ENCODE data around the gene THBS1.
A peak's percentile ranks its signal among the peaks of the same experiment; 100 is the strongest.

Gene THBS1

DNA sequence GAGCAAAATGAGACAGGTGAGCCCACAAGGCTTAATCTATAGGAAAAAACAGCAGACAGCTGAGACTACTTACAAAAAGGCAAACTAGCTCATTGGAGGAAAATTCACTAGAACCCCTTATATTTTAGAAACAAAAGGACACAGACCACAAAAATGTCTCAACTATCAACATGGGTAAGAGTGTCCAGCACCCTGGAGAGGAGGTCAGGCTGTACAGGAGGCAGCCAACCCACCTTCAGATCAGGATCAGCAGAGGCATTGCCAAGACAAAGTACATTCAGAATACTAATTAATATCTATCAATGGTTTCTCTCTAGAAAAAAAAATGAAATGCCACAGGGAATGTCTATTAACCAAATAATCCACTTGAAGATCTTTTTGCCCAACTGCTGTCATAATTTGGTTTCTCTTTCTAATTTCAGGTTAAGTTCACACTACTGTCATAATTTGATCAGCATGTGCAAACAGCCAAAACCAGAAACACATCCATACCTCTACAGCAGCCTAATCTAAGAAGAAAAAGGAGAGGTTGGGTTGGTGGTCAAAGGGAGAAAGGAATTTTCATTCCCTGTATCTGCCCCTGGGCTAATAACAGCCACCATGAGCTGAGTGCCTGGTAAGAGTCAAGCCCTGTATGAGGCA is 26.0 kb upstream of the THBS1 start:
- TF ChIP-seq GATA3 (IDR thresholded peaks at IDR 0.05; ENCODE audit: low read depth, low read length) (no peak), GATA2 (IDR thresholded peaks at IDR 0.05; ENCODE audit: low read depth, low read length) (no peak)

GRCh38 chr15:39555885-39556284 is 25.0 kb upstream of the THBS1 start:
- TF ChIP-seq GATA3 (IDR thresholded peaks at IDR 0.05; ENCODE audit: low read depth, low read length) (no peak), GATA2 (IDR thresholded peaks at IDR 0.05; ENCODE audit: low read depth, low read length) (no peak)

- TF ChIP-seq GATA2 (IDR thresholded peaks at IDR 0.05; ENCODE audit: low read depth, low read length), result no peak
- TF ChIP-seq GATA3 (IDR thresholded peaks at IDR 0.05; ENCODE audit: low read depth, low read length), result no peak
Observed at GRCh38 chr15:39556461-39556860, 24.4 kb upstream of the THBS1 start.

GRCh38 chr15:39558421-39558820 is 22.5 kb upstream of the THBS1 start:
- TF ChIP-seq GATA2 (IDR thresholded peaks at IDR 0.05; ENCODE audit: low read depth, low read length) (no peak), GATA3 (IDR thresholded peaks at IDR 0.05; ENCODE audit: low read depth, low read length) (no peak)

GRCh38 chr15:39564972-39565665 is 15.8 kb upstream of the THBS1 start:
- TF ChIP-seq GATA3 (IDR thresholded peaks at IDR 0.05; ENCODE audit: low read depth, low read length) (no peak), GATA2 (IDR thresholded peaks at IDR 0.05; ENCODE audit: low read depth, low read length) (no peak)

DNA sequence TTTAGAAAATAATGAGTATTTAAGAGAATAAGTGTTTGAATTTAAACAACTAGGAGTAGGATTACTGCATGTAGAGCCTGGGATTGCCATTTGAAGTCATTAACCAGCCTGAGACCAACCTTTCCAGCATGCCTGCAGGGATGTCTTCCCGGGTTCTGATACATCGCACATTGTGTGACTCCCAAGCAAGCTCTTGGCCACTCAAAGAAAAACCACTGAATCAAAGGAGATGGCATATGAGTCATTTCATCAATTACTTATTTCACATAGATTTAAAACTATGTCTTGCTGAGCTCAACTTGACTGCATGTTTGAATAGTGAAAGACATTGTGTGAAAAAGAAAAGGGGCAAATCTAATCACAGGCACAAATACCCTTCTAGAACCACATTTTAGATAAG is 15.0 kb upstream of the THBS1 start:
- TF ChIP-seq GATA2 (IDR thresholded peaks at IDR 0.05; ENCODE audit: low read depth, low read length) (no peak), GATA3 (IDR thresholded peaks at IDR 0.05; ENCODE audit: low read depth, low read length) (no peak)

DNA sequence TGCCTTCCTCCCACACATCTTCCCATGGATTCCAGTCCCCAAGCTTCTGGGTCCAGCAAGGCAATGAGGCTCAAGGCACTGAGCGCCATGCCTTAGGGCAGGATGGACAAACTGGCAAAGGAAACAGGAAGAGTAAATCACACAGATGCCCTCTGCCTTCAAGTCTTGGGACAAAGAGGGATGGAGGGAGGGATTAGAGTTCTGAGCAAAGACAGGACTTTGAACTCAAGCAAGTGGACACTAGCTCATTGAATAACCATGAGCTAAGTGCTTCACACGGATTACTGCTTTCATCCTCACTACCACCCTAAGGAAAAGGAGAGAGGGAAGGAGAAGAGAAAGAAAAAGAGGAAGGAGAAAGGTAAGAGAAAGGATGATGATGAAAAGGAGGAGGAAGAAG is 7.6 kb upstream of the THBS1 start:
- TF ChIP-seq GATA2 (IDR thresholded peaks at IDR 0.05; ENCODE audit: low read depth, low read length) (no peak), GATA3 (IDR thresholded peaks at IDR 0.05; ENCODE audit: low read depth, low read length) (no peak)

GRCh38 chr15:39573844-39574243 is 7.0 kb upstream of the THBS1 start:
- TF ChIP-seq GATA2 (IDR thresholded peaks at IDR 0.05; ENCODE audit: low read depth, low read length) (0 out of 2 replicates have a peak, but pooled peaks have one; percentile 26), GATA3 (IDR thresholded peaks at IDR 0.05; ENCODE audit: low read depth, low read length) (no peak)

GRCh38 chr15:39574427-39574826 is 6.5 kb upstream of the THBS1 start:
- no peak for TF ChIP-seq GATA3 (IDR thresholded peaks at IDR 0.05; ENCODE audit: low read depth, low read length)
- no peak for TF ChIP-seq GATA2 (IDR thresholded peaks at IDR 0.05; ENCODE audit: low read depth, low read length)

DNA sequence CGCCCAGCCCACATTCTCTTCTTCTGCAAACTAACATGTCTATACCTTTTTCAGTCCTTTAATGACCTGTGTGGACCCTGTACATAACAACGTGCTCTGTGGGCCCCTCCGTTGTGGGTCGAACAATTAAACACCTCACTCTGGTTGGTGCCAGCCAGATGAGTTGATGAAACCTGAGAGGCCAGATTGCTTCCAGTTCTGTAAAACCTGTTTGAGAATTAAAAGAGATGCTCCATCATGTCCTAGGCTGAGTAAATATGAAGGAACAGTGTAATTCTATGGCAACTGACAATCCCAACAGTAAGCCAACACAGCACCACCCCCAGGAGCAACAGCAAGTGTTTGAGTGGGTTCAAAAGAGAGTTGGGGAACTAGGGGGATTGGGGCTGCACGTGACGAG is 5.7 kb upstream of the THBS1 start:
- TF ChIP-seq GATA3 (IDR thresholded peaks at IDR 0.05; ENCODE audit: low read depth, low read length) (no peak), GATA2 (IDR thresholded peaks at IDR 0.05; ENCODE audit: low read depth, low read length) (no peak)

GRCh38 chr15:39578851-39579486 is 1.9 kb upstream of the THBS1 start:
- no peak for TF ChIP-seq GATA2 (IDR thresholded peaks at IDR 0.05; ENCODE audit: low read depth, low read length)
- no peak for TF ChIP-seq GATA3 (IDR thresholded peaks at IDR 0.05; ENCODE audit: low read depth, low read length)

DNA sequence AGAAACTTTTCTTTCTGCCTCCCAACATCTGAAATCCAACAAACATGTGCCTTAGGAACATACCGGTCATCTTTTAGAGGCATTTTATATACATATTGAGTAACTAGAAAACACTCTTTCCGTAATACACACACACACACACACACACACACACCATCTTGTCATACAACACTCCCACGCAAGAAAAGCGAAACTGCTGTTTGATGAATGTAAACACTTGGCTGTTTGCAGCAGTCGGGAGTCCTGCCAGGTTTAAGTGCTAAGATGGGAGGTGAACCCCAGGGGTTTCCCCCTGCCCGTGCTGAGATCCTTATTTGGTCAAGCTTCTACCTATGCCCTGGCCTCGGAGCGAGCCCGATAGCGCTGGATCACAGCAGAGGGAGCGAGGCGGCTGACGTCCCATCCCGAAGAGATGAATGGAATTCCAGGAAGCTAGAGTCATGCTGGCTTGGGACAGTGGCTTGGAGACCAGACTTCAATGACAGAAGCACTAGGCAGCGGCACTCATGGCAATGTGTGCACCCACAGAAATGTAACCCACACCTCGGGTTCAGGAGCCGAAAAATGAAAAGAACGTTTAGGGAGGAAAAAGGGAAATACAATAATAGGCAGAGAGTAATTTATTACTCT is 1.3 kb upstream of the THBS1 start:
- no peak for TF ChIP-seq GATA2 (IDR thresholded peaks at IDR 0.05; ENCODE audit: low read depth, low read length)
- no peak for TF ChIP-seq GATA3 (IDR thresholded peaks at IDR 0.05; ENCODE audit: low read depth, low read length)

GRCh38 chr15:39580117-39580484 is 778 bp upstream of the THBS1 start:
- TF ChIP-seq GATA2 (IDR thresholded peaks at IDR 0.05; ENCODE audit: low read depth, low read length) (no peak), GATA3 (IDR thresholded peaks at IDR 0.05; ENCODE audit: low read depth, low read length) (no peak)

DNA sequence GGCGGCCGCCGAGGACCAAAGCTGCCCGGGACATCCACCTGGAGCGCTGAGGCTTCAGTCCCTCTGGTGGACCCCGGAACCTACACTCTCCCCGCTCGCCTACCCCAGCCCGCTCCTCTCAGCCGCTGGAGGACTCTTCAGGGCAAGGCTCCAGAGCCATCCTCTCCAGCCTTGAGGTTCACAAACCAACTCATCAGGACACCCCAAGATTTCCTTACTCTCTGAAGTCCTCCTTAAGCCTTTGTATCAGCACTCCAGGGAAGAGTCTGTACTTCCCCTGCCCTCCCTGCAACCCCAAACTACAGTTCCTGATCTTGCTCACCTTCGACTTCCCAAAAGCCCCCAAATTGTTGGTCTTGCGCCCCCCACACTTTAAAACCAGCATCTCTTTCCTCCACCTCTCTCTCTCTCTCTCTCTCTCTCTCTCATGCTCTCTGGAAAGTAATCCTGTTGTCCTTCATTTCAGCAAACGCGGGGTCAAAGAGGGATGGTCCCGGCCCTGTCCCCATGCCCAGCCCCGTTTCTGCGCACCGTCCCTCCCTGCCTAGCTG is 438 bp downstream of the THBS1 start:
- TF ChIP-seq GATA2 (IDR thresholded peaks at IDR 0.05; ENCODE audit: low read depth, low read length), result no peak
- no peak for TF ChIP-seq GATA3 (IDR thresholded peaks at IDR 0.05; ENCODE audit: low read depth, low read length)
